NB4 (cell line): ENCODE results near the gene NUTM1.

Experiments
- MAX ChIP-seq: IDR thresholded peaks from 2 replicates; pipeline ENCODE4 v1.6.1; 2011; ENCODE audit warnings: low read depth, low read length
- MYC ChIP-seq: IDR thresholded peaks from 2 replicates; pipeline ENCODE4 v1.6.1; 2011; ENCODE audit warnings: low read depth, low read length
- POLR2A ChIP-seq: IDR thresholded peaks from 2 replicates; pipeline ENCODE4 v1.6.1; 2011; ENCODE audit warnings: mild to moderate bottlenecking; ENCODE audit not compliant: insufficient read length; ENCODE audit errors: extremely low read depth
- TF ChIP-seq, protein P1 (sequence below): IDR thresholded peaks from one replicate; pipeline ENCODE4 v1.5.1; 2012; ENCODE audit warnings: low read depth, low read length

GRCh38 chr15:34358948-34359347 lies 15.8 kb downstream of the NUTM1 start:
- TF ChIP-seq, protein P1, sequence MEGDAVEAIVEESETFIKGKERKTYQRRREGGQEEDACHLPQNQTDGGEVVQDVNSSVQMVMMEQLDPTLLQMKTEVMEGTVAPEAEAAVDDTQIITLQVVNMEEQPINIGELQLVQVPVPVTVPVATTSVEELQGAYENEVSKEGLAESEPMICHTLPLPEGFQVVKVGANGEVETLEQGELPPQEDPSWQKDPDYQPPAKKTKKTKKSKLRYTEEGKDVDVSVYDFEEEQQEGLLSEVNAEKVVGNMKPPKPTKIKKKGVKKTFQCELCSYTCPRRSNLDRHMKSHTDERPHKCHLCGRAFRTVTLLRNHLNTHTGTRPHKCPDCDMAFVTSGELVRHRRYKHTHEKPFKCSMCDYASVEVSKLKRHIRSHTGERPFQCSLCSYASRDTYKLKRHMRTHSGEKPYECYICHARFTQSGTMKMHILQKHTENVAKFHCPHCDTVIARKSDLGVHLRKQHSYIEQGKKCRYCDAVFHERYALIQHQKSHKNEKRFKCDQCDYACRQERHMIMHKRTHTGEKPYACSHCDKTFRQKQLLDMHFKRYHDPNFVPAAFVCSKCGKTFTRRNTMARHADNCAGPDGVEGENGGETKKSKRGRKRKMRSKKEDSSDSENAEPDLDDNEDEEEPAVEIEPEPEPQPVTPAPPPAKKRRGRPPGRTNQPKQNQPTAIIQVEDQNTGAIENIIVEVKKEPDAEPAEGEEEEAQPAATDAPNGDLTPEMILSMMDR, result no peak
- TF ChIP-seq POLR2A (no peak), MYC (no peak), MAX (no peak)
